Neural crest cell (in vitro differentiated cells): Measurements from ENCODE around the gene SLC39A2. TPM values are rescaled to one million over a fixed set of nuclear protein-coding genes. Genes with fewer than 3 reads are reported as not detected.

Experiments used
- DNase-seq: peaks from one replicate; pipeline ENCODE4 v3.0.0; 2021; ENCODE audit warnings: low read depth, mixed read lengths, low spot score
- H3K27ac Mint-ChIP-seq: one replicate; pipeline ENCODE4 v1.8.0; 2021; ENCODE audit warnings: mild to moderate bottlenecking, mixed read lengths; ENCODE audit not compliant: unreplicated experiment
- H3K27me3 Mint-ChIP-seq: 2 replicates; pipeline ENCODE4 v1.8.0; 2021; ENCODE audit warnings: low read depth, mild to moderate bottlenecking, mixed read lengths
- H3K36me3 Mint-ChIP-seq: 2 replicates; pipeline ENCODE4 v1.8.0; 2021; ENCODE audit warnings: low read depth, mild to moderate bottlenecking, mixed read lengths
- H3K4me1 Mint-ChIP-seq: 2 replicates; pipeline ENCODE4 v1.8.0; 2021; ENCODE audit warnings: mixed read lengths
- H3K4me3 Mint-ChIP-seq: one replicate; pipeline ENCODE4 v1.8.0; 2021; ENCODE audit warnings: mild to moderate bottlenecking, mixed read lengths
- H3K9me3 Mint-ChIP-seq: 2 replicates; pipeline ENCODE4 v1.8.0; 2021; ENCODE audit warnings: mixed read lengths
- CTCF ChIP-seq: fragments of 200-600 bp; sonication (generic); conservative IDR thresholded peaks from 2 replicates; pipeline ENCODE4 v1.5.0; 2021; ENCODE audit warnings: antibody characterized with exemption, mild to moderate bottlenecking
- microRNA-seq: library from miRNA; unstranded; fragments of <30 nt; microRNA quantifications from one replicate; pipeline ENCODE4, GENCODE V29; 2020
- total RNA-seq: library from RNA; stranded (reverse); gene quantifications from 2 replicates; pipeline ENCODE4 v1.2.1, GENCODE V29; 2021

Gene SLC39A2
- total RNA-seq, 1 donor from 2014 or later: 0.37 TPM

- TF ChIP-seq CTCF: no peak
- Mint-ChIP-seq H3K36me3 (no peaks in the 10 kb centered on the region), H3K4me1 (peaks cover 7% of the 10 kb centered on the region), H3K9me3 (no peaks in the 10 kb centered on the region), H3K27me3 (peaks cover 32% of the 10 kb centered on the region), H3K4me3 (no peak overlapping the region), H3K27ac (no peak overlapping the region)
- no peak for DNase-seq
Measured at GRCh38 chr14:21043974-21044618, 45.0 kb downstream of the SLC39A2 start.

GRCh38 chr14:21047378-21047781 is 48.3 kb downstream of the SLC39A2 start:
- Mint-ChIP-seq H3K27ac (no peak overlapping the region), H3K4me3 (no peak overlapping the region), H3K4me1 (no peaks in the 10 kb centered on the region), H3K36me3 (no peaks in the 10 kb centered on the region), H3K27me3 (peaks cover 28% of the 10 kb centered on the region), H3K9me3 (no peaks in the 10 kb centered on the region)
- TF ChIP-seq CTCF: no peak
- DNase-seq: no peak

GRCh38 chr14:21048638-21049037 is 49.5 kb downstream of the SLC39A2 start:
- peaks cover 15% of the 10 kb centered on the region for H3K27me3 Mint-ChIP-seq
- no peak for DNase-seq
- H3K36me3 Mint-ChIP-seq: no peaks in the 10 kb centered on the region
- H3K9me3 Mint-ChIP-seq: no peaks in the 10 kb centered on the region
- H3K4me1 Mint-ChIP-seq: no peaks in the 10 kb centered on the region
- no peak for TF ChIP-seq CTCF
- no peak overlapping the region for H3K27ac Mint-ChIP-seq
- no peak overlapping the region for H3K4me3 Mint-ChIP-seq

- no peak overlapping the region for H3K27ac Mint-ChIP-seq
- H3K4me3 Mint-ChIP-seq: no peak overlapping the region
- peaks cover 13% of the 10 kb centered on the region for H3K27me3 Mint-ChIP-seq
- H3K36me3 Mint-ChIP-seq: no peaks in the 10 kb centered on the region
- H3K9me3 Mint-ChIP-seq: no peaks in the 10 kb centered on the region
- no peak for DNase-seq
- H3K4me1 Mint-ChIP-seq: no peaks in the 10 kb centered on the region
- TF ChIP-seq CTCF: no peak
Measured at GRCh38 chr14:21049271-21049673, 50.2 kb downstream of the SLC39A2 start.

GRCh38 chr14:21050597-21050996 is 51.5 kb downstream of the SLC39A2 start:
- no peak for DNase-seq
- Mint-ChIP-seq H3K27me3 (peaks cover 1% of the 10 kb centered on the region), H3K9me3 (no peaks in the 10 kb centered on the region), H3K27ac (no peak overlapping the region), H3K4me1 (no peaks in the 10 kb centered on the region), H3K4me3 (no peak overlapping the region), H3K36me3 (no peaks in the 10 kb centered on the region)
- no peak for TF ChIP-seq CTCF

Small RNAs within 50 kb of the gene (microRNA-seq; reads per million reads assigned to microRNA genes)
- gene MIR6717: not detected

Other genes with a start within 250 kb of the SLC39A2 start
- gene EDDM3B, start 230.9 kb upstream of the SLC39A2 start, total RNA-seq: not detected in 2 replicates
- gene RNASE6, start 218.0 kb upstream of the SLC39A2 start, total RNA-seq: 0.23 TPM in 1 of 2 replicates, not detected in the other
- 6.4 and 9.7 TPM in 2 replicates for gene RNASE1, start 196.4 kb upstream of the SLC39A2 start, total RNA-seq
- gene RNASE3, start 107.9 kb upstream of the SLC39A2 start, total RNA-seq: not detected in 2 replicates
- not detected in 2 replicates for gene RNASE2, start 43.8 kb upstream of the SLC39A2 start, total RNA-seq
- 86.5 and 88.8 TPM in 2 replicates for gene METTL17, start 9.3 kb upstream of the SLC39A2 start, total RNA-seq
- 13.7 and 17.4 TPM in 2 replicates for gene NDRG2, start 25.8 kb downstream of the SLC39A2 start, total RNA-seq
- not detected in 2 replicates for gene TPPP2, start 30.9 kb downstream of the SLC39A2 start, total RNA-seq
- gene RNASE13, start 35.5 kb downstream of the SLC39A2 start, total RNA-seq: not detected in 2 replicates
- not detected in 2 replicates for gene RNASE7, start 43.1 kb downstream of the SLC39A2 start, total RNA-seq
- not detected in 2 replicates for gene RNASE8, start 58.5 kb downstream of the SLC39A2 start, total RNA-seq
- 72.7 and 73.8 TPM in 2 replicates for gene ARHGEF40, start 71.0 kb downstream of the SLC39A2 start, total RNA-seq
- 141 and 143 TPM in 2 replicates for gene ZNF219, start 99.4 kb downstream of the SLC39A2 start, total RNA-seq
- 1.6 TPM in 2 replicates for gene TMEM253, start 101.8 kb downstream of the SLC39A2 start, total RNA-seq
- gene OR5AU1, start 156.8 kb downstream of the SLC39A2 start, total RNA-seq: not detected in 2 replicates